IPS-11a (cell line): ENCODE data around the gene PRC1.

Experiments used
- H3K4me3 ChIP-seq: one replicate; pipeline ENCODE4 v1.5.1; 2013; ENCODE audit warnings: low read depth, low read length, control low read depth

PRC1 gene

GRCh38 chr15:90991587-90992285 lies 2.6 kb downstream of the PRC1 start:
- H3K4me3 ChIP-seq = no peak overlapping the region

GRCh38 chr15:90990446-90990845 lies 3.9 kb downstream of the PRC1 start:
- no peak overlapping the region for H3K4me3 ChIP-seq

GRCh38 chr15:90989040-90989768 lies 5.1 kb downstream of the PRC1 start:
- H3K4me3 ChIP-seq = no peak overlapping the region

DNA sequence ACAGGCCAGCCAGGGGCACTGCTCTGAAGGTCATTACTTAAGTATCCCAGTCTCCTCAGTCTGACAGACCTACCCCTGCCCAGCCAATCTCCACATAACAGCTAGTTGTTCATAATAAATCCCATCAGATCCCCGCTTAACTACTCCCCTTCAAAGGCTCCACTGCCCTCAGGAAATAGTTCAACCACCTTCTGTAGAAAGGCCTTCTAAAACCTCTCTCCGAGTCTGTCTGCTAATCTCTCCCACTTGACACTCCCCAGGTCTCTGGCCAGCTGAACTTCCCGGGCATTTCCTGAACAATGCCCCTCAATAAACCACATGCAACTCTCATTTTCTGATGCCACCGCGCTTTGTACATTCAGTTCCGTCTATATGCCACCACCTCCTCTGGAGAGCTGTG lies 6.0 kb downstream of the PRC1 start:
- H3K4me3 ChIP-seq = no peak overlapping the region

DNA sequence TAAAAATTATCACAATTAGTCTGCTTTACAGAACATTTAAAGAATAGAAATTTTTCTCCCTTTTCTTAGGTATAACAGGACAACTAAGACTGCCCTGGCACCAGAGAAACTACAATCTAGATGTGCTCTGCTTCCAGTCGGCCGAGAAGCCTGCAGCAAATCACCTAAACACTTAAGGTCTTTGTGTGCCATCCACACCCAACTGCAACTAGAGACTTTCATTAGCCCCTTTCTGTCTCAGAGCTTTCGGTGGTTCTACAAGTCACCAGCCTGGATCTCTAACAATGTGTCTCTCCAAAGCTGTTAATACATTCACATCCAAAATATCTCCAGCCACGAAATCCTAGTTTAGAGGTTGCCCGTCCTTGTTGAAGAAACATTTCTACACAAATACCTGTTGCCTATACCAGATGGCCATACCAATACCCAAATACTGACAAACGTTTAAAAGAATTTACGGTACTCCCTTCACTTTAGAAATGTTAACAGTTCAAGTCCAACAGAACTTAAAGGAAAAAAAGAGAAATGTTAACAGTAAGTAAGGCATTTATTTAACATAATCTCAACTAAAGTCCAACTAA lies 6.7 kb downstream of the PRC1 start:
- H3K4me3 ChIP-seq = no peak overlapping the region

GRCh38 chr15:90986790-90987507 lies 7.4 kb downstream of the PRC1 start:
- H3K4me3 ChIP-seq = no peak overlapping the region

DNA sequence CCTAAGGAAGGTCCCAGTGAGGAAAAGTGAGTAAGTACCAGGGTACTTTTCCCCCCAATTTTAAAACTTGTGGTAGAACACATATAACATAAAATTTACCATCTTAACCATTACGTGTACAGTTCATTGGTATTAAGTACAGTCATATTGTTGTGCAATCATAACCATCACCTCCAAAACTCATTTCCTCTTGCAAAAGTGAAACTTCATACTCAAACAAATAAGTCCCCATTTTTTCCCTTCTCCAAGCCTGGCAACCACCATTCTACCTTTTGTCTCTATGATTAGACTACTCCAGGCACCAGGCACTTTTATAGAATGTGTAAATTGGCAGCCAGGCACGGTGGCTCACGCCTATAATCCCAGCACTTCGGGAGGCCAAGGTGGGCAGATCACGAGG lies 12.2 kb downstream of the PRC1 start:
- no peak overlapping the region for H3K4me3 ChIP-seq

- H3K4me3 ChIP-seq = no peak overlapping the region
Measured at GRCh38 chr15:90981681-90982080, 12.7 kb downstream of the PRC1 start.

DNA sequence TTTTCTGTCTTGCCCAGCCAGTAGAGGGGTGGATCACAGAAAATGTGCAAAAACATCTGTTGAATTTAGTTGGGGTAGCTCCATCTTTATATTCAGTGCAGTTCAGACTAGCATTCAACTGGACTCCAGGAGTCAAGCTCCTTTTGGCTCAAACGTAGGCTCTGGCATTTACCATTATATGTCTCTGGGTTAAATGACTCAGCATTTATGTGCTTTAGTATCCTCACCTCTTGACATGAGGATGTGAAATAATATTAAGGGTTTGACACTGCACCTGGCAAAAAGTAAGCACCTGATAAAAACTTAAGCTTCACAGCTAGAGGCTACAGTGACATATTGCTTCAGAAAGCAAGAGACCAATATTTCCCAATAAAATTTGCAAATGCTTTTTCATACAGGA lies 14.8 kb downstream of the PRC1 start:
- H3K4me3 ChIP-seq = no peak overlapping the region

DNA sequence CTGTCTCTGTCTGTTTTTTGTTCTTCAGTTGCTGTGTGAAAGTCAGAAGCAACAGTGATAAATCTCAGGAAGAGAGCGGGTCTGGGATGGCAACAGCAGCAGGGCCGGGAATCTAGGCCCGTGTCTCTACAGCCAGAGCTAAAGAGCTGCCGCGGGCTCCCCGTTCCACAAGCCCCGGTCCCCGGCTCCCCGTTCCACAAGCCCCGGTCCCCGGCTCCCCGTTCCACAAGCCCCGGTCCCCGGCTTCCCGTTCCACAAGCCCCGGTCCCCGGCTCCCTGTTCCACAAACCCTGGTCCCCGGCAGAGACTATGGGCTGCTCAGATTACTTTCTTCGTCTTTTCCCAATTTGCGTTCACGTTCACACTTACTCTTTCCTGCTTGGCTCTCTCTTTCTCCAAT lies 20.1 kb downstream of the PRC1 start:
- no peak overlapping the region for H3K4me3 ChIP-seq

DNA sequence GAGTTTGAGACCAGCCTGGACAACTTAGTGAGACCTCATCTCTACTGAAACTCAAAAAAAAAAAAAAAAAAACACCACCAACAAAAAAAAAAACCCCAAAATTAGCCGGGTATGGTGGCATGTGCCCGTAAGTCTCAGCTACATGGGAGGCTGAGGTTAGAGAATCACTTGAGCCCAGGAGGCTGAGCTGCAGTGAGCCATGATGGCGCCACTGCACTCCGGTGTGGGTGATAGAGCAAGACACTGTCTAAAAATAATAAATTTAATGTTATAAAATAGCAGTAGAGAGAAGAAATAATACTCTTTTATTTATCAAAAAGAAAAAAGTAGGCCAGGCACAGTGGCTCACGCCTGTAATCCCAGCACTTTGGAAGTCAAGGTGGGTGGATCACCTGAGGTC lies 22.2 kb downstream of the PRC1 start:
- no peak overlapping the region for H3K4me3 ChIP-seq

GRCh38 chr15:90970274-90970673 lies 24.1 kb downstream of the PRC1 start:
- H3K4me3 ChIP-seq = no peak overlapping the region

DNA sequence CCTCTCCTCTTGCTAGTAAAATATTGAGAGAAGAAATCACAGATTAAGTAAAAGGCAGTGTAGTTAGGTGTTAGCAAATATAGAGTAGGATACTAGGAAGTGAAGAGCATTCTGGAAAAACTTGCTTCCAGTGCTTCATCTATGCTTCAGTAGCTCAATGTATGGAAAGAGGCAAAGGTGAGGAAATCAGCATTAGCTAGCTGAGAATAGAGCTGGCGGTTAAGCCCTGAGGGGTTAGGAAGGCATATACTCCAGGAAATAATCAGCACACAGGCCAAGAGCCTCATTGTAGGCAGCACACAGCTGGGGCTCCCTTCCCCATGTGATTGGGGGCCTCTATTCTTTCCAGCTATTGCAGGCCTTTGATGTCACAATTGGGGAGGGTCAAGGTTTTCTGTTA lies 25.9 kb downstream of the PRC1 start:
- no peak overlapping the region for H3K4me3 ChIP-seq

DNA sequence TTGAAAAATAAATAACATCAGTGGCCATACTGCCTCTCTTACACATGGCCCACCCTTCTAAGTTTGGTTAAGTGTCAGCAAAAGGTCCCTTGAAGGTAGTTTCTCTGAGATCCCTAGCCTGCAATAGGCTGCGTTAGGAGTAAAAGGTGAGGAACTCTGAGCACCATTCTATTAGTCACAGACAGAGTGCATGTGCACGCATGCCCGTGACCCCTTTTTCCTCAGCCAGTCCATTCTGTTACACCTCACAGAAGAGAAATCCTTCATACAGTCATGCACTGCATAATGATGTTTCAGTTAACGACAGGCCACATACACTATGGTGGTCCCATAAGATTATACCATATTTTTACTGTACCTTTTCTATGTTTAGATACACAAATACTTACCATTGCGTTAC lies 27.1 kb downstream of the PRC1 start:
- no peak overlapping the region for H3K4me3 ChIP-seq

DNA sequence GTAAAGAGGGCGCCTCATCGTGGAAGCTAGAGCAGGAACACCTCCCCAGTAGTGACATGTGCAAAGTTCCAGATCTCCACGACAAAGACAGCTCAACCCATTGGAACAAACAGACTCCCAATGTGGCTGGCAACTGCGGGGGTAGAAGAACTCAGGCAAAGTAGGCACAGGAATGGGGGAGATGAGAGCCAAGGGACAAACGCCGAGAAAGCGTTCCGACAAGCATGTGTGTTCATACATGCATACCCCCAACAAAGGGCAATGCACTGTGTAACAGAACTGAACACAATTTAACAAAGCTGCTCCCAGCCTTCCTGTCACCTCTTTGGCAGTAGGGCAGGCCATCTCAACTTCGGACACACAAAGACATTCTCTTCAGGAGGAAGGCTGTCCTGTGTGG lies 28.1 kb downstream of the PRC1 start:
- no peak overlapping the region for H3K4me3 ChIP-seq

DNA sequence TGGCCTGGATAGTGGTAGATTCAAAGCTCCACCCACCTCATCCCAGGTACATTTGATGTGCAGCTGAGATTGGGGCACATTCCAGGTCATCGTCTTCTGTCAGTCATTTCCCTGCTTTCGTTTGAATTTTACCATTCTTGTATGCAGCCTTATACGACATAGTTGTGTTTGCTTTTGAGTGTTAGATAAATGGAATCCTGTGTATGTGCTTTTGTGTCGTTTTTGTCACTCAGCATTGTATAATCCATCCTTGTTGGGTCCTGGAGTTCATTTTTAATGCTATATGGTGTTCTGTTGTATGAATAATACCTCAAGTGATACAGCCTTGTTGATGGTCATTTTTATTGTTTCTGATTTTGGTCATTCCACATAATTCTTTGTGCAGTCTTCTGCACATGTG lies 32.3 kb downstream of the PRC1 start:
- H3K4me3 ChIP-seq = no peak overlapping the region

DNA sequence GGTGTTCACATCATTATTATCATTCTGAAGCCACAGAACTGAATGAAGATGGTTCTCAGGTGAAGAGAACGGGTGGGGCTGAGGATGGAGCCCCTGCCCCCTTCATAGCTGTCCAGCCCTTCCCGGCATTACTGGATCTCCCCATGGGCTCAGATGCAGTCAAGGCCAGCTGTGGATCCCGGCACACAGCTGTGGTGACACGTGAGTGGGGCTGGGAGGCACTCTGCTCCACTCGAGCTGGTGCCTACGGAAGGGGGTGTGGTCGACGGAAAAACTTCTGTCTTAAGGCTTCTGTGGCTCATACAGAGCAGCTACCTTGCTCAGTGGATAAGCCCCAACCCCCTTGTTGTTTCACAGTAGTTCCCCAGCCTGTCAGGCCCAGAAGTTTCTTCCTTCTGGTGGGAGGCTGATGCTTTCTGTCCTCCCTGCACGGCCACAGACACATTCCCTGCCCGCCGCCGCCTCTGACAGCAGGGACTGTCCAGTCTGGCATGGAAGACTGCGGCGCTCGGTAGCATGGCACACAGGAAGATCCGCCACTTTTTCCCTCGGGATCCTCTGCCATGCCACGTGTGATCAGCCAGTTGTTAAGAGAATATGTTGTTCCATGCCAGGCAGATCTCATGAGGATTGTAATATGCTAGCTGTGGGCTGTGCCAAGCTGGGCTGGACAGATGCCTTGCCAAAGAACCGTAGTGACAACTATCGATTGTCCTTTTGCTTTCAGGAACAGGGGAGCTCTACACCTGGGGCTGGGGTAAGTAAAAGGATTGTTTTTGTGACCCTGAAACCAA lies 33.8 kb downstream of the PRC1 start:
- no peak overlapping the region for H3K4me3 ChIP-seq

DNA sequence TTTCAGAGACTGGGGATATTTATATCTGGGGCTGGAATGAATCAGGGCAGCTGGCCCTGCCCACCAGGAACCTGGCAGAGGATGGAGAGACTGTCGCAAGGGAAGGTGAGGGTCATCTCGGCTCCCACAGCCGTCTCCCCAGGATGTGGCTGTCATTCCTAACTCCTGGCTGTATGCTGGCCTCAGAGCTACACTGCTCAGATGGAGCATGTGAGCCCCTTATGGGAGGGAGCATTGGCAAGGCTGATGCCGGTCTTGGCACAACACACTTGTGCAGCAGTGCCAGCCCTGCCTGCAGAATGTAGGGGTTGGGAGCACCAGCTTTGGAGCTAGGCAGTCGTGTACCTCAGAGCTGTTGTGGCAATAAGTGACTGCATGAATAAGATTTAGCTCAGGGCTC lies 34.4 kb downstream of the PRC1 start:
- H3K4me3 ChIP-seq = no peak overlapping the region

DNA sequence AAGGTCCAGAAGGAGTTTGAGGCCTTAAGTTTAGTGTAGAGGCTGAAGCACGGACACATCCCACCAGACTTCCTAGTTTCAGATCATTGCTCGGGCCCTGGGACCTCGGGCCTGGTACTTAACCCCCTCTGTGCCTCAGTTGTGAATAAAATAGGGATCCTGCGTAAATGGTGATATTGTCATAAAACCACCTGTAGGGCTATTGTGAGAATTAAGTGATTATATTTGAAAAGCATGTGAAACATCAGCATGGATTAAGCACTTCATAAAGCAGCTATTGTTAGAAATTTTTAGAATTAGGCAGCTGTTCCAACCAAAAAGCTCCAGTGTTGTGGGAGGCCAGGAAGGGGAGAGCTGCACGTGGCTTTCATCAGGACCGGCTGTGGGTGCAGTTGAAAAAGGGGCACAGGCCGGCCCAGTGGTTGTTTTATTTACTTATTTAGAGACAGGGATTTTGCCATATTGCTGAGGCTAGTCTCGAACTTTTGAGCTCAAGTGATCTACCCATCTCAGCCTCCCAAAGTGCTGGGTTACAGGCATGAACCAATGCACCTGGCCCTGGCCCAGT lies 35.2 kb downstream of the PRC1 start:
- no peak overlapping the region for H3K4me3 ChIP-seq

- no peak overlapping the region for H3K4me3 ChIP-seq
Measured at GRCh38 chr15:90957791-90958190, 36.5 kb downstream of the PRC1 start.
